22Rv1 (cell line): ENCODE results near the gene HIPK4.

Source experiments
- ZFX ChIP-seq: fragments of 450-650 bp; IDR thresholded peaks from 2 replicates; pipeline ENCODE4 v1.6.1; 2017; ENCODE audit warnings: antibody characterized with exemption, borderline replicate concordance
- TF ChIP-seq, protein P1 (sequence below): fragments of 450-650 bp; IDR thresholded peaks from 2 replicates; pipeline ENCODE4 v1.5.1; 2017; ENCODE audit warnings: mild to moderate bottlenecking

DNA sequence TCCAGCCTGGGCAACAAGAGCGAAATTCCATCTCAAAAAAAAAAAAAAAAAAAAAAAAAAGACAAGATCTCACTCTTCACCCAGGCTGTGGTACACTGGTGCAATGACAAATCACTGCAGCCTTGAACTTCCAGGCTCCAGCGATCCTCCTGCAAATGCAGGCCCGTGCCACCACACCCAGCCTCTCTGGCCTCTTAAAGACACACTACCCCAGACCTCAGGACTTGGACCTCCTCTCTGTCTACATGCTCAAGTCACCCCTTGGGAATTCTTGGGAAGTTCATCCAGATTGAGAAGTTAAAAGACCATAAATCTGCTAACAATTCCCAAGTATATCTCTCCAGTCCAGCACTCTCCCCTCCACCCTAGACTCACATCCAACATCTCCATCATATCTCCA, 10.6 kb upstream of the HIPK4 start:
- TF ChIP-seq, protein P1, sequence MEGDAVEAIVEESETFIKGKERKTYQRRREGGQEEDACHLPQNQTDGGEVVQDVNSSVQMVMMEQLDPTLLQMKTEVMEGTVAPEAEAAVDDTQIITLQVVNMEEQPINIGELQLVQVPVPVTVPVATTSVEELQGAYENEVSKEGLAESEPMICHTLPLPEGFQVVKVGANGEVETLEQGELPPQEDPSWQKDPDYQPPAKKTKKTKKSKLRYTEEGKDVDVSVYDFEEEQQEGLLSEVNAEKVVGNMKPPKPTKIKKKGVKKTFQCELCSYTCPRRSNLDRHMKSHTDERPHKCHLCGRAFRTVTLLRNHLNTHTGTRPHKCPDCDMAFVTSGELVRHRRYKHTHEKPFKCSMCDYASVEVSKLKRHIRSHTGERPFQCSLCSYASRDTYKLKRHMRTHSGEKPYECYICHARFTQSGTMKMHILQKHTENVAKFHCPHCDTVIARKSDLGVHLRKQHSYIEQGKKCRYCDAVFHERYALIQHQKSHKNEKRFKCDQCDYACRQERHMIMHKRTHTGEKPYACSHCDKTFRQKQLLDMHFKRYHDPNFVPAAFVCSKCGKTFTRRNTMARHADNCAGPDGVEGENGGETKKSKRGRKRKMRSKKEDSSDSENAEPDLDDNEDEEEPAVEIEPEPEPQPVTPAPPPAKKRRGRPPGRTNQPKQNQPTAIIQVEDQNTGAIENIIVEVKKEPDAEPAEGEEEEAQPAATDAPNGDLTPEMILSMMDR: no peak
- TF ChIP-seq ZFX: no peak
